ENCODE results near the gene FBXL15. TPM values are rescaled to one million over a fixed set of nuclear protein-coding genes. Genes with fewer than 3 reads are reported as not detected.

Gene FBXL15
- total and polyA plus RNA-seq, 9 of the 15 experiments (the other 6 are each of a cell fraction or from before 2014, with no cell fraction given): 0.08 to 25.9 (median 3.5) TPM

DNA sequence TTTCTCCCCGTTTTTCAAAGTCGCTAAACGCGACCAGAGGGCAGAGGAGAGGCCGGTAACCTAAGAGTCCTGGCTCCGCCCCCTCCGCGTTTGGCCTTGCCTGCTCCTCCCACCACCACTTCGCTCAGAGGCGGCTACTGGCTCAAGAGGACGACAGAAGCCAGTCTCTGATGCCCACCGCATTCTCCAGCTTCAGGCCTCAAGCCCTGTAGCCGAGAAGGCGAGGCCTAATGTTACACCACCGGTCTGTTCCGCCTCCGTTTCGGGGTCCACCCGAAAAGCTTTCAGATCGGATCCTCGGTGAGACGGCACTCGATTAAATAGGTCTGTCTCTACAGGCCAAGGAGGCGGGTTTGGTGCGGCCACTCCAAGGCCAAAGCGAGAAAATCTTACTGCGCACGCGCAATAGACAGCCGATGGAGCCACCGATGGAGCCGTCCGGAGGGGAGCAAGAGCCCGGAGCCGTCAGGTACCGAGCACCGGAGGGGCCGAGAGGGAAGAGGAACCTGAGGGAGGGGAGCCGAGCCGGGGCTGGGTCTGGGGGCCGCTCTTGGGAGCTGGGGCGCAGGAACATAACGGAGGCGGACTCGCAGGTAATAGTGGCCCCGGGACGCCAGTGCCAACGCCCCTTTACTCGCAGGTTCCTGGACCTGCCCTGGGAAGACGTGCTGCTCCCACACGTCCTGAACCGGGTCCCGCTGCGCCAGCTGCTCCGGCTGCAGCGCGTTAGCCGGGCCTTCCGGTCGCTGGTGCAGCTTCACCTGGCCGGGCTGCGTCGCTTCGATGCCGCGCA, at the start of gene FBXL15 (continued):
- TF ChIP-seq, protein P1, sequence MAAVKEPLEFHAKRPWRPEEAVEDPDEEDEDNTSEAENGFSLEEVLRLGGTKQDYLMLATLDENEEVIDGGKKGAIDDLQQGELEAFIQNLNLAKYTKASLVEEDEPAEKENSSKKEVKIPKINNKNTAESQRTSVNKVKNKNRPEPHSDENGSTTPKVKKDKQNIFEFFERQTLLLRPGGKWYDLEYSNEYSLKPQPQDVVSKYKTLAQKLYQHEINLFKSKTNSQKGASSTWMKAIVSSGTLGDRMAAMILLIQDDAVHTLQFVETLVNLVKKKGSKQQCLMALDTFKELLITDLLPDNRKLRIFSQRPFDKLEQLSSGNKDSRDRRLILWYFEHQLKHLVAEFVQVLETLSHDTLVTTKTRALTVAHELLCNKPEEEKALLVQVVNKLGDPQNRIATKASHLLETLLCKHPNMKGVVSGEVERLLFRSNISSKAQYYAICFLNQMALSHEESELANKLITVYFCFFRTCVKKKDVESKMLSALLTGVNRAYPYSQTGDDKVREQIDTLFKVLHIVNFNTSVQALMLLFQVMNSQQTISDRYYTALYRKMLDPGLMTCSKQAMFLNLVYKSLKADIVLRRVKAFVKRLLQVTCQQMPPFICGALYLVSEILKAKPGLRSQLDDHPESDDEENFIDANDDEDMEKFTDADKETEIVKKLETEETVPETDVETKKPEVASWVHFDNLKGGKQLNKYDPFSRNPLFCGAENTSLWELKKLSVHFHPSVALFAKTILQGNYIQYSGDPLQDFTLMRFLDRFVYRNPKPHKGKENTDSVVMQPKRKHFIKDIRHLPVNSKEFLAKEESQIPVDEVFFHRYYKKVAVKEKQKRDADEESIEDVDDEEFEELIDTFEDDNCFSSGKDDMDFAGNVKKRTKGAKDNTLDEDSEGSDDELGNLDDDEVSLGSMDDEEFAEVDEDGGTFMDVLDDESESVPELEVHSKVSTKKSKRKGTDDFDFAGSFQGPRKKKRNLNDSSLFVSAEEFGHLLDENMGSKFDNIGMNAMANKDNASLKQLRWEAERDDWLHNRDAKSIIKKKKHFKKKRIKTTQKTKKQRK (IDR thresholded peaks at IDR 0.05; ENCODE audit: borderline replicate concordance, low read depth, low read length): no peak
- TF ChIP-seq ESRRB (CRISPR knock-in tag; IDR thresholded peaks at IDR 0.05; ENCODE audit: borderline replicate concordance) (no peak), KLF13 (tag; IDR thresholded peaks at IDR 0.05; ENCODE audit: borderline replicate concordance, low read depth) (no peak), PCBP1 (IDR thresholded peaks at IDR 0.05; ENCODE audit: low read depth, low read length, poor library complexity, severe bottlenecking) (peak; percentile 51), RBFOX2 (IDR thresholded peaks at IDR 0.05; ENCODE audit: low read depth, low read length) (peak; percentile 34; the same call in 1 of the 2 replicates), HINFP (tag; conservative IDR thresholded peaks at IDR 0.05; ENCODE audit: low read depth) (no peak), SREBF1 (IDR thresholded peaks at IDR 0.05; ENCODE audit: borderline replicate concordance, low read depth, low read length) (no peak), NFE2L1 (tag; IDR thresholded peaks at IDR 0.05; ENCODE audit: borderline replicate concordance, low read depth) (no peak), MEF2D (tag; conservative IDR thresholded peaks at IDR 0.05; ENCODE audit: low read depth) (no peak), ZNF316 (IDR thresholded peaks at IDR 0.05) (no peak), SPI1 (IDR thresholded peaks at IDR 0.05; ENCODE audit: borderline replicate concordance, low read depth, low read length) (no peak), TFAP4 (CRISPR knock-in tag; IDR thresholded peaks at IDR 0.05; ENCODE audit: borderline replicate concordance) (peak; percentile 86), ZNF277 (CRISPR knock-in tag; IDR thresholded peaks at IDR 0.05; ENCODE audit: borderline replicate concordance) (no peak), MYBL2 (IDR thresholded peaks at IDR 0.05; ENCODE audit: low read depth) (no peak), MYBL2 (CRISPR knock-in tag; IDR thresholded peaks at IDR 0.05; ENCODE audit: borderline replicate concordance) (no peak), MCM7 (IDR thresholded peaks at IDR 0.05) (no peak)
- TF ChIP-seq, protein P2, sequence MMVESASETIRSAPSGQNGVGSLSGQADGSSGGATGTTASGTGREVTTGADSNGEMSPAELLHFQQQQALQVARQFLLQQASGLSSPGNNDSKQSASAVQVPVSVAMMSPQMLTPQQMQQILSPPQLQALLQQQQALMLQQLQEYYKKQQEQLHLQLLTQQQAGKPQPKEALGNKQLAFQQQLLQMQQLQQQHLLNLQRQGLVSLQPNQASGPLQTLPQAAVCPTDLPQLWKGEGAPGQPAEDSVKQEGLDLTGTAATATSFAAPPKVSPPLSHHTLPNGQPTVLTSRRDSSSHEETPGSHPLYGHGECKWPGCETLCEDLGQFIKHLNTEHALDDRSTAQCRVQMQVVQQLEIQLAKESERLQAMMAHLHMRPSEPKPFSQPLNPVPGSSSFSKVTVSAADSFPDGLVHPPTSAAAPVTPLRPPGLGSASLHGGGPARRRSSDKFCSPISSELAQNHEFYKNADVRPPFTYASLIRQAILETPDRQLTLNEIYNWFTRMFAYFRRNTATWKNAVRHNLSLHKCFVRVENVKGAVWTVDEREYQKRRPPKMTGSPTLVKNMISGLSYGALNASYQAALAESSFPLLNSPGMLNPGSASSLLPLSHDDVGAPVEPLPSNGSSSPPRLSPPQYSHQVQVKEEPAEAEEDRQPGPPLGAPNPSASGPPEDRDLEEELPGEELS (CRISPR knock-in tag; IDR thresholded peaks at IDR 0.05; ENCODE audit: borderline replicate concordance): no peak
